Osteoblast (primary cell): ENCODE results near the gene ST6GALNAC5. TPM values are rescaled to one million over a fixed set of nuclear protein-coding genes. Genes with fewer than 3 reads are reported as not detected.

ENCODE experiments used
- DNase-seq: peaks from one replicate; pipeline ENCODE4 v3.0.0; 2011; ENCODE audit warnings: low spot score, mixed read lengths; ENCODE audit not compliant: insufficient read length; ENCODE audit errors: missing footprints
- H2AFZ ChIP-seq: 2 replicates; pipeline ENCODE4 v1.6.0; 2011; ENCODE audit warnings: mild to moderate bottlenecking, low read length
- H3K27ac ChIP-seq: 2 replicates; pipeline ENCODE4 v1.5.1; 2011; ENCODE audit warnings: mild to moderate bottlenecking, low read depth, low read length, moderate library complexity
- H3K27me3 ChIP-seq: 2 replicates; pipeline ENCODE4 v1.6.0; 2012; ENCODE audit warnings: mild to moderate bottlenecking, control low read depth, inconsistent platforms, low read length, moderate library complexity; ENCODE audit not compliant: insufficient read depth
- H3K36me3 ChIP-seq: 2 replicates; pipeline ENCODE4 v1.5.1; 2011; ENCODE audit warnings: mild to moderate bottlenecking, low read length, control low read depth, moderate library complexity; ENCODE audit not compliant: insufficient read depth
- H3K4me1 ChIP-seq: 2 replicates; pipeline ENCODE4 v1.5.1; 2011; ENCODE audit warnings: mild to moderate bottlenecking, low read length, control low read depth, moderate library complexity; ENCODE audit not compliant: insufficient read depth
- H3K4me2 ChIP-seq: 2 replicates; pipeline ENCODE4 v1.6.0; 2011; ENCODE audit warnings: mild to moderate bottlenecking, low read length; ENCODE audit not compliant: insufficient read depth
- H3K4me3 ChIP-seq: fragments of 200-600 bp; sonication (generic); 3 replicates; pipeline ENCODE4 v1.5.1; 2012; ENCODE audit warnings: mild to moderate bottlenecking, low read length, inconsistent platforms; ENCODE audit not compliant: insufficient read depth
- H3K79me2 ChIP-seq: 2 replicates; pipeline ENCODE4 v1.6.0; 2012; ENCODE audit warnings: mild to moderate bottlenecking, low read length, control low read depth, inconsistent platforms; ENCODE audit not compliant: insufficient read depth
- H3K9me3 ChIP-seq: 2 replicates; pipeline ENCODE4 v1.5.1; 2011; ENCODE audit warnings: low read depth, low read length, control low read depth
- H4K20me1 ChIP-seq: 2 replicates; pipeline ENCODE4 v1.6.0; 2012; ENCODE audit warnings: mild to moderate bottlenecking, low read length, control low read depth; ENCODE audit not compliant: insufficient read depth
- total RNA-seq: library from RNA; depleted of rRNA; stranded (reverse); fragments of >200 nt; gene quantifications from 2 replicates; pipeline ENCODE4 v1.2.3, GENCODE V29; 2012
- TF ChIP-seq, protein P1 (sequence below): IDR thresholded peaks from 2 replicates; pipeline ENCODE4 v1.5.1; 2011; ENCODE audit warnings: mild to moderate bottlenecking, low read depth, low read length, moderate library complexity; ENCODE audit errors: extremely low read depth

The ST6GALNAC5 gene
- total RNA-seq, 1 donor: 1.1 TPM

DNA sequence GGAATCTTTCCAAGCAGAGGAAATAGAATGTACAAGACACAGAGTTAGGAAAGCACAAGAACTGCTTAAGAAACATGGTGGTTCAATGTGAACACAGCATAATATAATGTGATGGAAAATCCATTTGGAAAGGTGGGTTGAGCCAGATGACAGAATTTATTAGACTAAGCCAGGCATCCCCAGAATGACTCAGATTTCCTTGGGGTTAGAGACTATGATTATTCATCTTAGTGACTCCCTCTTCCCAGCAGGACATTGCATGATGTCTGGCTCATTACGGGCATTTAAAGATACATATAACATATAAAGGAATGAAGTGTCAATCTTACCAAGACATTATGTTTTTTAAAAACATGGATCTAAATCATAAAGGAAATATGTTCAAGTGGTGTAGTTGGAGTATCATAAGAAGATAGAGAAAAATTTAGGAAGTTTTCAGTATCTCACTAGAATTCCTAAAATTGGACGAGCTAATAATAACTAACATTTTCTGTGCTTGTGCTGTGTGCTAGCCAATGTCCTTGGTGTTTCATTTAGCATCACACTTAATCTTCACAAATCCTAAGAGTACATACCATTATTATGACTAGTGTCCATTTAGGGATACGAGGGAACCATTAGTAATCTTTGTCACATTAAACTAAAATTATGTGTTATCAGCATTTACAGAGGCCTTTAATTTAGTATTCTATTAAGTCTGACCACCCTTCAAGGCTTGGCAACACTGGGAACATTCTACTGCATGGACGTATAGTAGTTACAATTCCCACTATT is 41.0 kb upstream of the ST6GALNAC5 start:
- no peaks in the 10 kb centered on the region for H3K27me3 ChIP-seq
- H3K4me2 ChIP-seq: no peak overlapping the region
- no peaks in the 10 kb centered on the region for H4K20me1 ChIP-seq
- no peaks in the 10 kb centered on the region for H3K4me1 ChIP-seq
- TF ChIP-seq, protein P1, sequence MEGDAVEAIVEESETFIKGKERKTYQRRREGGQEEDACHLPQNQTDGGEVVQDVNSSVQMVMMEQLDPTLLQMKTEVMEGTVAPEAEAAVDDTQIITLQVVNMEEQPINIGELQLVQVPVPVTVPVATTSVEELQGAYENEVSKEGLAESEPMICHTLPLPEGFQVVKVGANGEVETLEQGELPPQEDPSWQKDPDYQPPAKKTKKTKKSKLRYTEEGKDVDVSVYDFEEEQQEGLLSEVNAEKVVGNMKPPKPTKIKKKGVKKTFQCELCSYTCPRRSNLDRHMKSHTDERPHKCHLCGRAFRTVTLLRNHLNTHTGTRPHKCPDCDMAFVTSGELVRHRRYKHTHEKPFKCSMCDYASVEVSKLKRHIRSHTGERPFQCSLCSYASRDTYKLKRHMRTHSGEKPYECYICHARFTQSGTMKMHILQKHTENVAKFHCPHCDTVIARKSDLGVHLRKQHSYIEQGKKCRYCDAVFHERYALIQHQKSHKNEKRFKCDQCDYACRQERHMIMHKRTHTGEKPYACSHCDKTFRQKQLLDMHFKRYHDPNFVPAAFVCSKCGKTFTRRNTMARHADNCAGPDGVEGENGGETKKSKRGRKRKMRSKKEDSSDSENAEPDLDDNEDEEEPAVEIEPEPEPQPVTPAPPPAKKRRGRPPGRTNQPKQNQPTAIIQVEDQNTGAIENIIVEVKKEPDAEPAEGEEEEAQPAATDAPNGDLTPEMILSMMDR: no peak
- H3K9me3 ChIP-seq: no peaks in the 10 kb centered on the region
- H3K36me3 ChIP-seq: no peaks in the 10 kb centered on the region
- H3K4me3 ChIP-seq: no peak overlapping the region
- H3K79me2 ChIP-seq: no peaks in the 10 kb centered on the region
- no peak overlapping the region for H3K27ac ChIP-seq
- no peak overlapping the region for H2AFZ ChIP-seq
- no peak for DNase-seq

DNA sequence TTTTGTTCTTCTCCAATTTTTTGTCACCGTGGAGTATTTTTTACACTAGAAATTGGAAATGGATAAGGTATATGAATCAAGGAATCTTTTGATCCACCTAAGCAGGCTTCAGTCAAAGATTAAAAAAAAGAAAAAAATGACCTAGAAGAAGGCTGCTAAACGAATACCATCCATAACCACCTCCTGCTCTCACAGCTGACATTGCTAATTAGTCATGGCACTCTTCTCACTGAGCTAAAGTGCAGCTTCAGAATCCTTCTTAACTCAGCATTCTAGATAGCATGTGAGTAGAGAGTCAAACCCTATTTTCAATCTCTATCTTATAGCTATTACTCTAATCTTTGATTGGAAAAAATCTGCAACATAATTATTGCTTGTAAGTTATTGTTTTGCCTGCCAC is 40.2 kb upstream of the ST6GALNAC5 start:
- DNase-seq: no peak
- H3K4me2 ChIP-seq: no peak overlapping the region

DNA sequence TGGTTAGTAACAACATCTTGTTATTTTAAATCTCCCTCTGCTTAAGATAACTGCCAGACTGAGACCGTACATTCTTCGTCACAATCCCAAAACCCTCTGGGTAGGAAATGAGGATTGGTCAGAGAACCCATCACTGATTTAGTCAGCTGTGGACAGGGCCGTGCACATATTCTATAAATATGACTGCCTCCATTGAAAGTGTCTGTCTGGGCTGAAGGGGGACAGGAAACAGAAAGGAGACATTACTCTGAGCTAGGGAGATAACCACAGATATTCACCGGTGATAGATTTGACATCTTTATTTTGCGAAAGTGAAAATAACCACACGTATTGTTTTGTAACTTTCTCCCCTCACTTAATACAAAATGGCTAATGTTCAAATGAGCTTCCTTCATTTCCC is 36.9 kb upstream of the ST6GALNAC5 start:
- Histone ChIP-seq H3K4me1 (no peaks in the 10 kb centered on the region), H3K79me2 (no peaks in the 10 kb centered on the region), H3K4me2 (no peak overlapping the region), H3K9me3 (no peaks in the 10 kb centered on the region), H3K4me3 (no peak overlapping the region), H2AFZ (no peak overlapping the region), H4K20me1 (no peaks in the 10 kb centered on the region), H3K27me3 (no peaks in the 10 kb centered on the region), H3K36me3 (no peaks in the 10 kb centered on the region), H3K27ac (no peak overlapping the region)
- TF ChIP-seq, protein P1: no peak
- no peak for DNase-seq

More for the DNA sequence above, 40.2 kb upstream of the ST6GALNAC5 start:
- no peak overlapping the region for H2AFZ ChIP-seq
- H3K27me3 ChIP-seq: no peaks in the 10 kb centered on the region
- H3K36me3 ChIP-seq: no peaks in the 10 kb centered on the region
- no peaks in the 10 kb centered on the region for H3K9me3 ChIP-seq
- TF ChIP-seq, protein P1: no peak
- no peaks in the 10 kb centered on the region for H4K20me1 ChIP-seq
- H3K79me2 ChIP-seq: no peaks in the 10 kb centered on the region
- H3K4me3 ChIP-seq: no peak overlapping the region
- no peak overlapping the region for H3K27ac ChIP-seq
- no peaks in the 10 kb centered on the region for H3K4me1 ChIP-seq

DNA sequence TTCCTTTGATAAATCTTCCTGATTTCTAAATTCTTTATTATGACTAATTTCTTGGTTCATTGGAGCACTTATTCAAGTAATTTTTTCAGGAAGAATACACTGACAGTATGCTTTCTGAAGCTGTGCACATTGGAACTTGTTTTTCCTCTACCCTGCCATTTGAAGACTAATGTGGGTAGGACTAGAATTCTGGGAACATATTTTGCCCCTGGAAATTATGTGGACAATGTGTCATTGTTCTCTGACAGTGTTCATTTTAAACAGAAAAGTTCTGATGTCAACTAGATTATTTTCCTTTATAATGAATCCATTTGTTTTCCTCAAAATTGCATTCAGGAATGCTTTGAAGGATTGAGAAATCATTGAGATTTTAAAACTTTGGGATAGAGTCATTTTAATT is 34.8 kb upstream of the ST6GALNAC5 start:
- TF ChIP-seq, protein P1: no peak
- Histone ChIP-seq H4K20me1 (no peaks in the 10 kb centered on the region), H3K27ac (no peak overlapping the region), H3K9me3 (no peaks in the 10 kb centered on the region), H3K4me3 (no peak overlapping the region), H3K27me3 (no peaks in the 10 kb centered on the region), H3K4me1 (no peaks in the 10 kb centered on the region), H3K79me2 (no peaks in the 10 kb centered on the region), H3K36me3 (no peaks in the 10 kb centered on the region), H2AFZ (no peak overlapping the region), H3K4me2 (no peak overlapping the region)
- DNase-seq: no peak
